ENCODE data around the gene NELFCD. TPM values are rescaled to one million over a fixed set of nuclear protein-coding genes. Genes with fewer than 3 reads are reported as not detected.
"Not testable (repeated sequence)": the region's sequence is repeated elsewhere in the genome, so short reads cannot be mapped to it uniquely, and the experiment has no call there.

Gene NELFCD
- total RNA-seq, 2 donors from 2014 or later: 28.7 to 34.1 TPM

GRCh38 chr20:59033093-59033492, 52.0 kb downstream of the NELFCD start:
- ATAC-seq (no peak), DNase-seq (no peak)
- intact Hi-C loops (cut with DNase I): loop anchor here in 1 of 2 donors (5.0 kb wide), 1 partner anchor 141 kb away; no protein-coding TSS in a partner anchor

- DNase-seq (no peak), ATAC-seq (no peak)
- intact Hi-C loops (cut with DNase I): loop anchor here in 1 of 2 donors (5.0 kb wide), 1 partner anchor 141 kb away; no protein-coding TSS in a partner anchor
Observed at GRCh38 chr20:59033616-59034165, 52.6 kb downstream of the NELFCD start.

- no peak for ATAC-seq
- DNase-seq: no peak
- intact Hi-C loops (cut with DNase I): no loop called here
Observed at GRCh38 chr20:59035381-59035780, 54.3 kb downstream of the NELFCD start.

- intact Hi-C loops (cut with DNase I): no loop called here
- ATAC-seq: no peak
Observed at GRCh38 chr20:59037386-59037785, 56.3 kb downstream of the NELFCD start.

GRCh38 chr20:59039233-59039632, 58.2 kb downstream of the NELFCD start:
- ATAC-seq: no peak
- intact Hi-C loops (cut with DNase I): no loop called here

More at GRCh38 chr20:59037386-59037785, 56.3 kb downstream of the NELFCD start:
- no peak for DNase-seq

GRCh38 chr20:59040667-59041066, 59.6 kb downstream of the NELFCD start:
- DNase-seq (no peak), ATAC-seq (no peak)
- intact Hi-C loops (cut with DNase I): loop anchor here in 1 of 2 donors (10.0 kb wide), 1 partner anchor 156 kb away; no protein-coding TSS in a partner anchor

More at GRCh38 chr20:59039233-59039632, 58.2 kb downstream of the NELFCD start:
- no peak for DNase-seq

GRCh38 chr20:59041487-59041886, 60.4 kb downstream of the NELFCD start:
- DNase-seq, ATAC-seq: not testable (repeated sequence)
- intact Hi-C loops (cut with DNase I): loop anchor here in 1 of 2 donors (10.0 kb wide), 1 partner anchor 157 kb away; no protein-coding TSS in a partner anchor

- intact Hi-C loops (cut with DNase I): loop anchor here in 1 of 2 donors (10.0 kb wide), 1 partner anchor 157 kb away; no protein-coding TSS in a partner anchor
- DNase-seq: no peak
Observed at GRCh38 chr20:59042151-59042795, 61.2 kb downstream of the NELFCD start, which contains the start of gene PRELID3B. Gene PRELID3B, minus strand, starts transcription at chr20:59042786. Its CDS starts 56 bp downstream, at chr20:59042730.

GRCh38 chr20:59042796-59043631, 62.0 kb downstream of the NELFCD start:
- peak; percentile 98 to 99 for ATAC-seq
- intact Hi-C loops (cut with DNase I): loop anchor here in 1 of 2 donors (10.0 kb wide), 1 partner anchor 158 kb away; no protein-coding TSS in a partner anchor
- DNase-seq: peak; percentile 96

More at GRCh38 chr20:59042151-59042795, 61.2 kb downstream of the NELFCD start, which contains the start of gene PRELID3B:
- peak; percentile 27 to 49 for ATAC-seq

GRCh38 chr20:59043698-59044097, 62.6 kb downstream of the NELFCD start:
- DNase-seq (no peak), ATAC-seq (no peak)
- intact Hi-C loops (cut with DNase I): loop anchor here in 1 of 2 donors (10.0 kb wide), 1 partner anchor 159 kb away; no protein-coding TSS in a partner anchor

GRCh38 chr20:59044295-59044694, 63.2 kb downstream of the NELFCD start:
- no peak for DNase-seq
- no peak for ATAC-seq
- intact Hi-C loops (cut with DNase I): loop anchor here in 1 of 2 donors (10.0 kb wide), 1 partner anchor 159 kb away; no protein-coding TSS in a partner anchor

Other genes with a start within 250 kb of the NELFCD start
- under 1 TPM; 0.37 to 0.80 TPM for gene GNAS-AS1, start 130.4 kb upstream of the NELFCD start, total RNA-seq
- gene GNAS, start 128.5 kb upstream of the NELFCD start, total RNA-seq: 1,000 to 10,000 TPM; 1,020 to 1,609 TPM
- 100 to 1,000 TPM; 166 to 174 TPM for gene CTSZ, start 26.0 kb downstream of the NELFCD start, total RNA-seq
- under 1 TPM; 0.15 to 0.37 TPM for gene TUBB1, start 38.2 kb downstream of the NELFCD start, total RNA-seq
- gene ATP5F1E, start 51.1 kb downstream of the NELFCD start, total RNA-seq: 100 to 1,000 TPM; 122 to 125 TPM
- gene PRELID3B, start 61.5 kb downstream of the NELFCD start, total RNA-seq: 10 to 100 TPM; 39.9 to 58.4 TPM
- gene ZNF831, start 182.6 kb downstream of the NELFCD start, total RNA-seq: under 1 TPM; 0.31 to 0.47 TPM